Measurements from ENCODE around the gene UBE2O.

- TF ChIP-seq, protein P1, sequence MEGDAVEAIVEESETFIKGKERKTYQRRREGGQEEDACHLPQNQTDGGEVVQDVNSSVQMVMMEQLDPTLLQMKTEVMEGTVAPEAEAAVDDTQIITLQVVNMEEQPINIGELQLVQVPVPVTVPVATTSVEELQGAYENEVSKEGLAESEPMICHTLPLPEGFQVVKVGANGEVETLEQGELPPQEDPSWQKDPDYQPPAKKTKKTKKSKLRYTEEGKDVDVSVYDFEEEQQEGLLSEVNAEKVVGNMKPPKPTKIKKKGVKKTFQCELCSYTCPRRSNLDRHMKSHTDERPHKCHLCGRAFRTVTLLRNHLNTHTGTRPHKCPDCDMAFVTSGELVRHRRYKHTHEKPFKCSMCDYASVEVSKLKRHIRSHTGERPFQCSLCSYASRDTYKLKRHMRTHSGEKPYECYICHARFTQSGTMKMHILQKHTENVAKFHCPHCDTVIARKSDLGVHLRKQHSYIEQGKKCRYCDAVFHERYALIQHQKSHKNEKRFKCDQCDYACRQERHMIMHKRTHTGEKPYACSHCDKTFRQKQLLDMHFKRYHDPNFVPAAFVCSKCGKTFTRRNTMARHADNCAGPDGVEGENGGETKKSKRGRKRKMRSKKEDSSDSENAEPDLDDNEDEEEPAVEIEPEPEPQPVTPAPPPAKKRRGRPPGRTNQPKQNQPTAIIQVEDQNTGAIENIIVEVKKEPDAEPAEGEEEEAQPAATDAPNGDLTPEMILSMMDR (IDR thresholded peaks at IDR 0.05) = peak; percentile 42 to 73 (median 61)
- TF ChIP-seq POLR2A (IDR thresholded peaks at IDR 0.05) = peak in 3 of 4 donors; percentile 76 to 93 (median 90)
- TF ChIP-seq EP300 (IDR thresholded peaks at IDR 0.05) = no peak
- TF ChIP-seq POLR2AphosphoS5 (IDR thresholded peaks at IDR 0.05) = peak; percentile 47 to 86
Observed at GRCh38 chr17:76353599-76354316, 99.2 kb downstream of the UBE2O start, which contains the start of gene PRPSAP1.

Data from upper lobe of left lung (tissue), 4 donors.